OCI-LY1 (cell line): ENCODE data around the gene OTOF.

ENCODE experiments used
- CTCF ChIP-seq: fragments of 200-600 bp; sonication (generic), shearing (Covaris generic); IDR thresholded peaks from 2 replicates; pipeline ENCODE4 v1.5.1; 2017; ENCODE audit warnings: mild to moderate bottlenecking, antibody characterized with exemption, low read length, moderate library complexity, mixed read lengths
- EZH2 ChIP-seq: fragments of 200-600 bp; sonication (generic), shearing (Covaris generic); IDR thresholded peaks from 2 replicates; pipeline ENCODE4 v1.8.0; 2017; ENCODE audit warnings: borderline replicate concordance, mixed run types, mild to moderate bottlenecking, antibody characterized with exemption, low read length, moderate library complexity, mixed read lengths

- no peak for TF ChIP-seq CTCF
- no peak for TF ChIP-seq EZH2
These were observed 4.5 kb upstream of the OTOF start for GRCh38 chr2:26482211-26483026.
